HG03064 (cell line): ENCODE results near the gene KANK4.

Experiments used
- ATAC-seq: cut with Tn5 transposase; IDR thresholded peaks from one replicate; pipeline ENCODE4 v1.9.1; 2021; ENCODE audit warnings: low read depth; ENCODE audit not compliant: unreplicated experiment

KANK4 gene

GRCh38 chr1:62318756-62319544 lies at the start of gene KANK4:
TSS of gene KANK4 (minus strand) at chr1:62319434. CDS start at chr1:62281564, 37,870 bp downstream.
- no peak for ATAC-seq

GRCh38 chr1:62368989-62369388 lies 49.8 kb upstream of the KANK4 start:
- no peak for ATAC-seq

- no peak for ATAC-seq
Observed at GRCh38 chr1:62367005-62367557, 47.8 kb upstream of the KANK4 start.

GRCh38 chr1:62364721-62365120 lies 45.5 kb upstream of the KANK4 start:
- ATAC-seq, result no peak

- no peak for ATAC-seq
Observed at GRCh38 chr1:62362926-62363325, 43.7 kb upstream of the KANK4 start.

- no peak for ATAC-seq
Observed at GRCh38 chr1:62362061-62362917, 43.1 kb upstream of the KANK4 start.

- ATAC-seq, result no peak
Observed at GRCh38 chr1:62361431-62361830, 42.2 kb upstream of the KANK4 start.

GRCh38 chr1:62358665-62359373 lies 39.6 kb upstream of the KANK4 start:
- no peak for ATAC-seq

- ATAC-seq, result no peak
Observed at GRCh38 chr1:62357916-62358315, 38.7 kb upstream of the KANK4 start.

GRCh38 chr1:62356257-62356835 lies 37.1 kb upstream of the KANK4 start:
- no peak for ATAC-seq

GRCh38 chr1:62355095-62355494 lies 35.9 kb upstream of the KANK4 start:
- no peak for ATAC-seq

GRCh38 chr1:62353853-62354252 lies 34.6 kb upstream of the KANK4 start:
- ATAC-seq, result no peak

GRCh38 chr1:62352387-62352786 lies 33.2 kb upstream of the KANK4 start:
- no peak for ATAC-seq

- no peak for ATAC-seq
Observed at GRCh38 chr1:62349470-62350233, 30.4 kb upstream of the KANK4 start.

GRCh38 chr1:62346886-62347285 lies 27.7 kb upstream of the KANK4 start:
- no peak for ATAC-seq

GRCh38 chr1:62343911-62344310 lies 24.7 kb upstream of the KANK4 start:
- no peak for ATAC-seq

GRCh38 chr1:62342270-62342669 lies 23.0 kb upstream of the KANK4 start:
- ATAC-seq, result no peak

GRCh38 chr1:62341615-62342014 lies 22.4 kb upstream of the KANK4 start:
- no peak for ATAC-seq

- ATAC-seq, result no peak
Observed at GRCh38 chr1:62341089-62341488, 21.9 kb upstream of the KANK4 start.
